A172 (cell line): ENCODE results near the gene SLC35F3. TPM values are rescaled to one million over a fixed set of nuclear protein-coding genes. Genes with fewer than 3 reads are reported as not detected.
"Not testable (repeated sequence)": the region's sequence is repeated elsewhere in the genome, so short reads cannot be mapped to it uniquely, and the experiment has no call there.

ENCODE experiments used
- DNase-seq: peaks from one replicate; pipeline ENCODE4 v3.0.0-alpha.2; 2015; ENCODE audit warnings: low spot score
- total RNA-seq: library from RNA; depleted of rRNA; stranded (reverse); fragments of >200 nt; shearing (Covaris generic); gene quantifications from 2 replicates; pipeline ENCODE4 v1.2.3, GENCODE V29; 2014; rRNA removed

Gene SLC35F3
- not detected in 2 replicates for total RNA-seq

DNA sequence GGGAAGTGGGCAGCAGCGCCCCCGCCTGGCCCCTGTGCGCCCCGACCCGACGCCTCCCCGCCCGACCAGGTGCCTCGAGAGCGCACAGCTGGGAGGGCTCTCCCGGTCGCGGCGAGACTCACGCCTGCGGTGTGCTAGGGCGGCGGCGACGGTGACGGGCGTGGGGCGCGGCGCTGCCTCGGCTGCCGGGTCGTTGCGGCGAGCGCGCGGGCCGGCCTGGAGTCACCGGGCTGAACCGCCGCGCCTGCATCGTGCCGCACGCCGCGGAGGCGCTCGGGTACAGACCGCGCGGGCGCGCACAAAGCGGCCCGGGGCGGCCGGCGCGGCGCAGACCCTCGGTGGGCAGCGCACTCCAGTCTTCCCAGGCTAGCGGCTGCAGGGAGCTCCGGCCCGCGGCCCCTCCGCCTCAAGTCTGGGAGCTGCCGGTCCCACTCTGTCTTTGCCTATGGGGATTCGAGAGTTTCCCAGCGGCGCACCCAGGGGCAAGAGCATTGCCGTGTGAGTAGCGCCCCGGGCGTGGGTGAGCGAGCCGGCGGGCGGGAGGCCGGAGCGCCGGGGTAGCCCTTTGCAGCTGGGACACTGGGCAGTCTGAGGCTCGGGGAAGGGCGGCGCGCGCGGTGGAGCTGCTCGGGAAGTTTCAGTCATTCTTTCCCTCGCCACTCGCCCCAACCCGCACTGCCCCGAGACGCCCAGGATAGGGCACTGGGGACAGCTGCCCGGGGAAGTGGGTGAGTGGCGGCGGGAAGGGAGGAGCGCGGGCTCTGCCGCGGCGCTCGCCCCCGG is at the start of gene SLC35F3:
TSS of gene SLC35F3 (plus strand) at position 44 of the 783 bp plus-strand sequence.
- no peak for DNase-seq

DNA sequence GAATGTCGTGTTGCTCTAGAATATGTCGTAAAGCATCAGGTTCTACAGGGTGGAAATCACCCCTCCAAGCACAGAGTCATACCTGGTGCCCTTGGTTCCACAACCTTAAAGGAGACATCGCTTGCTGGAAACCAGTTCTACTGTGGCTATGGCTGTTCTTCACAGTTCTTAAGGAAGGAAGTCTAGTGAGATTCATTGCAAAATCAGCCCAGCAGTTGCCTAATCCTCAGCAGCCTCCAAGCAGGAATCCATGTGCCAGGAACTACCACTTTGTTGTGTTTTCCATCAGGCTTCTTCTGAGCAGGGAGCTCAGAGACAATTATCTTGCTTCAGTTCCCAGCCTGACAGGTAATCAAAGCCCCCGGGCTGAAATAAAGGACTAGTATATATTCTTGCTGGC is 45.0 kb upstream of the SLC35F3 start:
- no peak for DNase-seq

GRCh38 chr1:233863901-233864545 is 40.5 kb upstream of the SLC35F3 start:
- no peak for DNase-seq

- no peak for DNase-seq
Observed at GRCh38 chr1:233864578-233864977, 39.9 kb upstream of the SLC35F3 start.

DNA sequence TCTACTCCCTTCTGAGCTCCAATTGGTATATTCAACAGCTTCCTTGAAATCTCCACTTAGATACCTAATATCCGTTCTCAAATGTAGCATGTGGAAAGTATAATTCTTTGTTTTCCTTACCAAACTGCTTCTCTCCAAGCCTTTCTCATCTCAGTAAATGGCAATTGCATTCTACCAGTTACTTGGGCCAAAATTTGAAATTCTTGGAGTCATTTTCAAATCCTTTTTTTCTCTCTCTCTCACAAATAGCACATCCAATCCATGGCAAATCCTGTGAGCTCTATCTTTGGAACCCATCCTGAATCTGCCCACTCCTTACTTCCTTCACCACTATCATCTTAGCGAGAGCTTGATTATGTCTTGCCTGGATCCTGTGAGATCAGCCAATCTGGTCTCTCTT is 39.3 kb upstream of the SLC35F3 start:
- no peak for DNase-seq

DNA sequence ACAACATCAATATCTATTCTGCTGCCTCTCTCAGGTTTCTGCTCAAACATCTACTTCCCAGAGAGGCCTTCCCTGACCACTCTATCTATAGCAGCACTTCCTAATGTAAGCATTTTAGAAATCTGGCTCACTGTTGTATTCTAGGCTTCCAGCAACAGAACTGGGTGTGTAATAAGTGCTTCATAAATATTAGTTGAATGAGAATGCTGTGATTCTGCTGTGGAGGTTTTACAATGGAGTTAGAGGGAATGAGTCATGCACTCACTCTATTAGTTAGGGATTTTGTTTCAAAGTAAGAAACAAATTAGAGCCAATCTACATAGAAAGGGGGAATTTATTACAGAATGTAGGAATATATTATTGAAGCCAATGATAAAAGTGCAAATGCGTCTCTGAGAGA is 38.6 kb upstream of the SLC35F3 start:
- DNase-seq = peak; percentile 22

GRCh38 chr1:233867028-233867427 is 37.4 kb upstream of the SLC35F3 start:
- DNase-seq = no peak

DNA sequence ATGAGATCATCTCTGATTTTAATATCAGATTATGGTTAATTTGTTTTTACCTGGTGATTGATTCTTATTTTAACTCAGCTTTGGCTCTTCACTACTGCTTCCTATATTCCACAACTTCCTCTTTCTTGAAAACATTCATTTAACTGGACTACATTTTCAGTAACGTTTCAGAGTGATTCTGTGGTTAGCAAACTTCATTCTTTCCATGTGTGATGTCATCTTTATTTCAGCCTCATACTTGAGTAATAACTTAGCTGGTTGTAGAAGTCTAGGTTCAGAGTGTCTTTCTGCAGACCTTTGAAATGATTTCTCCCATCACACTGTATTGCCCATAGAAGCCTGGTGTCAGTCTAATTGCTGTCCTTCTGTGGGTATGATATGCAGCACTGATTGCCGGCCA is 36.0 kb upstream of the SLC35F3 start:
- DNase-seq = peak; percentile 77

GRCh38 chr1:233869680-233870079 is 34.8 kb upstream of the SLC35F3 start:
- peak; percentile 29 for DNase-seq

- no peak for DNase-seq
Observed at GRCh38 chr1:233873666-233874065, 30.8 kb upstream of the SLC35F3 start.

DNA sequence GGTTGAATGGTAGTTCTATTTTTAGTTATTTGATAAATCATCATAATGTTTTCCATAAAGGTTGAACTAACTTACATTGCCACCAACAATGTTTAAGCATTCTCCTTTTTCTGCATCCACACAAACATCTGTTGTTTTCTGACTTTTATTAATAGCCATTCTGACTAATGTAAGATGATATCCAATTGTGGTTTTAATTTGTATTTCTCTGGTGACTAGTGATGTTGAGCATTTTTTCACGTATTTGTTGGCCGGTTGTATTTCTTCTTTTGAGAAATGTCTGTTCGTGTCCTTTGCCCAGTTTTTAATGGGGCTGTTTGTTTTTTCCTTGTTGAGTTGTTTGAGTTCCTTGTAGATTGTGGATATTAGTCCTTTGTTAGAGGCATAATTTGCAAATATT is 24.6 kb upstream of the SLC35F3 start:
- DNase-seq = peak; percentile 61

GRCh38 chr1:233883671-233884070 is 20.8 kb upstream of the SLC35F3 start:
- DNase-seq = no peak

DNA sequence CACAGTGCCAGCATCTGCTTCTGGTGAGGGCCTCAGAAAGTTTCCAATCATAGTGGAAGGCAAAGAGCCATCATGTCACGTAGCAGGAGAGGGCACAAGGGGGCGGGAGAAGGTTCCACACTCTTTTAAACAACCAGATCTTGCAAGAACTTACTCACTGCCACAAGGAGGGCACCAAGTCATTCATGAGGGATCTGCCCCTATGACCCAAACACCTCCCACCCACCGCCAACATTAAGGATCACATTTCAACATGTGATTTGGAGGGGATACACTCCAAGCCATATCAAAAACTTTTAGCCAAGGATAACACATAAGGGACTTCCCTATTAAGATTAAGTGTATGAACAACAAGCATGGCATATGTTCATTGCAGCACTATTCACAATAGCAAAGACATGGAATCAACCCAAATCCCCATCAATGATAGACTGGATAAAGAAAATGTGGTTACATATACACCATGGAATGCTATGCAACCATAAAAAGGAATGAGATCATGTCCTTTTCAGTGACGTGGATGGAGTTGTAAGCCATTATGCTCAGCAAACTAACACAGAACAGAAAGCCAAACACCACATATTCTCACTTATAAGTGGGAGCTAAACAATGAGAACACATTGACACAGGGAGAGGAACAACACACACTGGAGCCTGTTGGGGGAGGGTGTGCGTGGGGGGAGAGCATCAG is 19.9 kb upstream of the SLC35F3 start:
- DNase-seq = peak; percentile 66

- peak; percentile 69 for DNase-seq
Observed at GRCh38 chr1:233885196-233885920, 19.1 kb upstream of the SLC35F3 start.

- DNase-seq = not testable (repeated sequence)
Observed at GRCh38 chr1:233891151-233891550, 13.3 kb upstream of the SLC35F3 start.

DNA sequence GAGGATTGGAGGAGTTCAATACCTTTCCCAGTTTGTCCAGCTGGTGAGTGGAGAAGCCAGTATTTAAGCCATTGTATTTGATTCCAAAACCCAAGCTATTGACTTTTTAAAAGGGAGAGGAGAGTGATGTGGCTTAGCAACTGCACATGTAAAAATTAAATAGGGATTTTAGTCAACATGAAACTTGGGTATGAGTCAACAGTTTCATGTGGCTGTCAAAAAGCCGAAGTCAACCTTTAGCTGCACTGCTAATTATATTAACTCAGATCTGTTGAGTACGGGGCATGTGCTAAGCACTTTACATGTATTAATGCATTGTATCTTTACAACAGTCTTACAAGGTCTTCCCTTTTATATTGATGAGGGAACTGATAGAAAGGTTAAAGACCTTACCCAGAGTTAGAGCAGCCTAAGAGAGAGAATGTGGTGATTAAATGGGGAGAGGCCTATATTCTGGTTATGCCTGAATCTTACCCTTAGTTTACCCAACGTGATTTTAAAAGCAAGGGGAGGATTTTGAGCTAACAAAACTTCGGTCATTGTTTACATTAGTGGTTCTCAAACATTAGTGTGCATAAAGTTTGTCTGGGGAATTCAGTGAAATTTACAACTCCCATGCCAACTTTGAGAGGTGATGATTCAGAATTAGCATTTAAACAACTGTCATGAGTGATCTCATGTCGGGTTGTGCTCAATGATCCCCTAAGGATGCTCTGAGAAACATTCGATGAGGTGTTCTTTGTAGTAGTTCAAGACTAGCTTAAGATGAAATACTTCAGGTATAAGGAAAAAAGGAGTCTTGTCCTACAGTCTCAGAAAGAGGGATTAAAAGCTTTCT is 6.9 kb upstream of the SLC35F3 start:
- no peak for DNase-seq

- no peak for DNase-seq
Observed at GRCh38 chr1:233901495-233901894, 3.0 kb upstream of the SLC35F3 start.

DNA sequence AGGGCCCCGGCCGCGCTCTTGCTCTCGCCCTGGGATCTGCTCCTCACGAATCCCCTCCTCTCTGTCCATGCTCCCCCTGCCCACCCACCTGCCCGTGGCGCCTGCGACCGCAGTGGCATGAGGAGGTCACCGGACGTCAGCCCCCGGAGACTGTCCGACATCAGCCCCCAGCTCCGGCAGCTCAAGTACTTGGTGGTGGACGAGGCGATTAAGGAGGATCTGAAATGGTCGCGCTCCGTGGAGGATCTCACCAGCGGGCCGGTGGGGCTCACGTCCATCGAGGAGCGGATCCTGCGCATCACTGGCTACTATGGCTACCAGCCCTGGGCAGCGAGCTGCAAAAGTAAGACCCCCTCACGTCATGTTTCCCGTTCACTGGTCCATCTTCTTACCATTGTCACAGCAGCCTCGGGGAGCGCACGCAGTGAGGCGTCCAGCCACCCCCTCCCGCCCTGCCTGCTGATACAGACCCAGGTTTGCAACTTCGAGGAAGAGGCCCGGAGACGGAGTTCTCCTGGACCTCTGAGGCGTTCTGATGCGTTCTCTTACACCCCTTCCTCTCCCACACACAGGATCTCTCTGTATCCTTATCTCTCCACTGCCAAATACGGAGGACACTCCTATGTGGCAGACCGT is 1.1 kb downstream of the SLC35F3 start:
- DNase-seq = no peak

DNA sequence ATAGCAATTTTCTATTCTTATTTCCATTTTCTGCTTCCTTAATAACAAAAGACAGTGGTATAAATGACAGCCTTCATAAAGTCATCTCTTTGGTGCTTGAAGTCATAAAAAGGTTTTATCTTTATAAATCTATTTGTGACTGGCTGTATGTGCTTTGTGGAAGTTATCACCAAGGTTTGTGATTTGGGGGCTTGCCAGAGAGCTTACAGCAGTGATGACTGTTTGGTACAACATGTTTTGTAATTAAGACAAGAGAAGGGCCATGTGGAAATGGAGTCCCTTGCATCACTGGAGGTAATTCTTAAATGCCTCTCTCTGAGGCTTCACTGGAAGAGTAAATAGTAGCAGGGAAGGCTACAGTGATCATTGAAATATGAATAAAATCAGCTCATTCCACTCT is 2.7 kb downstream of the SLC35F3 start:
- no peak for DNase-seq

DNA sequence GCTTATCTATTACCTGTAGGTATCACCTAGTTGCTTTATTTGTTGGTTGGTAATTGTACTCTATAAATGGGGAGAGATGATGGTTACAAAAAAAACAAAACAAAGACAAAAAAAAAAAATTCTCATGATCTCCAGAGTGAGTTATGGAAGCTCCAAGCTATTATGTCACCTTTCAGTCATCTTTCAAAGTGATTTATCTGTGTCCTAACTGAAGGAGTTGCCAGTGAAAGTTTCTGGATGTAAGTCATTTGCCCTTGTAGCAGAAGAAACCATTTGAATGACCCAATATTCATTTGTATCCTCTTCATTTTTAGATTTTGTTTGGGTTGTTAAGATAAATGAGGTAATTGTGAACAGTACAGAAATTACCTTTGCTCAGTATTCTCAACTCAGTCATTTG is 3.6 kb downstream of the SLC35F3 start:
- no peak for DNase-seq

DNA sequence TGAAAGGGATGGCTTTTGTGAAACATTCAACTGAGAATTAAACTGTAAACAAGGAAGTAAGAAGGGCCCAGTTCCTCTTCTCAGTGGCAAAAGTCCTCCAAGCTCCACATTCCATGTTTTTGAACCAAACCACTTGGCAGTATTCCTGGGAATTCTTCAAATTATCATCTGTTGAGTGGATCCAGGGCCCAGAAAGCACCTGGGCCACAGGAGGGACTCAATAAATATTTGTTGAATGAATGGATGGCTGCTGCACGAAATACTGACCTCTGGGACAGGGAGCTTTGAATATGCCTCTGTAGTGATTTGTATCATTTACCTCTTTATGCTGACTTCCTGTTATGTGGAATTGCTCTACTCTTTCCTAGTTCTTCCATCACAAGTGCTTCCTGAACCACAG is 4.7 kb downstream of the SLC35F3 start:
- DNase-seq = peak; percentile 99
